Suprapubic skin (tissue), 3 donors: ENCODE measurements around the gene FOXRED2.

ENCODE experiments used
- CTCF ChIP-seq, 2 donors: fragments of 200-600 bp in 1 of 2; fragments of 450-650 bp in 1 of 2; sonication (generic) in 1 of 2; IDR thresholded peaks; one replicate each; pipeline ENCODE4 v1.5.1; 2016 to 2019; ENCODE audit warnings: antibody characterized with exemption in 2 of 2, mild to moderate bottlenecking in 1 of 2, moderate library complexity in 1 of 2
- POLR2A ChIP-seq, 2 donors: fragments of 450-650 bp; IDR thresholded peaks; one replicate each; pipeline ENCODE4 v1.6.1; 2017; ENCODE audit warnings: antibody characterized with exemption in 2 of 2, mild to moderate bottlenecking in 2 of 2, moderate library complexity in 2 of 2

GRCh38 chr22:36481393-36482168, 25.3 kb downstream of the FOXRED2 start, which contains the start of gene TXN2:
- no peak for TF ChIP-seq CTCF (IDR thresholded peaks at IDR 0.05)
- TF ChIP-seq POLR2A (IDR thresholded peaks at IDR 0.05) = peak; percentile 34 to 55
